ENCODE measurements around the gene ELMO3. TPM values are rescaled to one million over a fixed set of nuclear protein-coding genes. Genes with fewer than 3 reads are reported as not detected.

Gene ELMO3
- total RNA-seq, 1 donor, result 0.36 TPM

DNA sequence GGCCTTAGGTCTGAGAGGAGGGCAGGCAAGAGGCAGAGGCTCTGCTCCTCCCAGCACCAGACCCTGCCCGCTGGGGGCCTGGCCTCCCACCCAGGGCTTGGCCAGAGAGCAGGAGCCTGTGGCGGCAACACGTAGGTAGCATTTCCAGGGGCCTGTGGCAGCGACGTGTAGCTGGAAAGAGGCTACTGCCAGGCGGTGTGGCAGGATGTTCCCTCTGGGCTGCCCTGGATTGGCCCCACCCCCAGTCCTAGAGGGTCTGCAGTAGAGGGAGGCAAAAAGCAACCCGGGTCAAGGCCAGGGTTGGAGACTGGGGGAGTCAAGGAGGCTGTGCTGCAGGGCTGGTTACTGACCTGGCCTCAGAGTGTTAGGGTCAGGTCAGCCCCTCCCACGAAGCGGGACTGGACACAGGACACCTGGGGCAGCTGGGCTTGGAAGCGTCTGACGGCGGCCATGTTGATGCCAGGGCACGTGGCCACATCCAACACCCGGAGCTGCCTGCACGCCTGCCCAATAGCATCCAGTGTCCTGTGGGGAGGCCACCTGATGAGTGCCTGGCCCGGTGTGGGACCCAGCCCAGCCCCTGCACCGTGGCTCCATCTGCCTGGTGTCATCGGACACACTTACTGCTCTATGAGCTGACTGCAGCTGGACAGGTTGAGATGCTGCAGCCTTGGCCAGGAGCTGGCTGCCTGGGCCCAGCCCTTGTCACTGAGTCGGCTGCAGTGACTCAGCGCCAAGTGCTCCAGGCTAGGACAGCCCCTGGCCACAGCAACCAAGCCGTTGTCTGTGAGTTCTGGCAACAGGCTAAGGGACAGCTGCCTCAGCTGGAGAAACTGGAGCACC is 8.5 kb downstream of the ELMO3 start:
- no peaks in the 10 kb centered on the region for H4K20me1 ChIP-seq (ENCODE audit: insufficient read depth, low read length)
- no peaks in the 10 kb centered on the region for H3K9me3 ChIP-seq (ENCODE audit: low read depth, low read length)
- H3K36me3 ChIP-seq (ENCODE audit: insufficient read depth, low read length), result peaks cover 5% of the 10 kb centered on the region
- H3K4me2 ChIP-seq (ENCODE audit: insufficient read depth, low read length), result no peak overlapping the region
- H3K4me3 ChIP-seq (ENCODE audit: insufficient read depth, low read length), result no peak overlapping the region
- no peak overlapping the region for H3K27ac ChIP-seq (ENCODE audit: low read depth, low read length)
- no peak overlapping the region for H2AFZ ChIP-seq (ENCODE audit: low read length)
- no peaks in the 10 kb centered on the region for H3K27me3 ChIP-seq (ENCODE audit: insufficient read depth, low read length)
- no peaks in the 10 kb centered on the region for H3K79me2 ChIP-seq (ENCODE audit: insufficient read depth, low read length)
- H3K4me1 ChIP-seq (ENCODE audit: insufficient read depth, low read length), result no peaks in the 10 kb centered on the region
- TF ChIP-seq, protein P1, sequence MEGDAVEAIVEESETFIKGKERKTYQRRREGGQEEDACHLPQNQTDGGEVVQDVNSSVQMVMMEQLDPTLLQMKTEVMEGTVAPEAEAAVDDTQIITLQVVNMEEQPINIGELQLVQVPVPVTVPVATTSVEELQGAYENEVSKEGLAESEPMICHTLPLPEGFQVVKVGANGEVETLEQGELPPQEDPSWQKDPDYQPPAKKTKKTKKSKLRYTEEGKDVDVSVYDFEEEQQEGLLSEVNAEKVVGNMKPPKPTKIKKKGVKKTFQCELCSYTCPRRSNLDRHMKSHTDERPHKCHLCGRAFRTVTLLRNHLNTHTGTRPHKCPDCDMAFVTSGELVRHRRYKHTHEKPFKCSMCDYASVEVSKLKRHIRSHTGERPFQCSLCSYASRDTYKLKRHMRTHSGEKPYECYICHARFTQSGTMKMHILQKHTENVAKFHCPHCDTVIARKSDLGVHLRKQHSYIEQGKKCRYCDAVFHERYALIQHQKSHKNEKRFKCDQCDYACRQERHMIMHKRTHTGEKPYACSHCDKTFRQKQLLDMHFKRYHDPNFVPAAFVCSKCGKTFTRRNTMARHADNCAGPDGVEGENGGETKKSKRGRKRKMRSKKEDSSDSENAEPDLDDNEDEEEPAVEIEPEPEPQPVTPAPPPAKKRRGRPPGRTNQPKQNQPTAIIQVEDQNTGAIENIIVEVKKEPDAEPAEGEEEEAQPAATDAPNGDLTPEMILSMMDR (IDR thresholded peaks at IDR 0.05; ENCODE audit: extremely low read depth, low read depth, low read length), result no peak
- DNase-seq (ENCODE audit: insufficient read length, low spot score, missing footprints), result peak; percentile 95

DNA sequence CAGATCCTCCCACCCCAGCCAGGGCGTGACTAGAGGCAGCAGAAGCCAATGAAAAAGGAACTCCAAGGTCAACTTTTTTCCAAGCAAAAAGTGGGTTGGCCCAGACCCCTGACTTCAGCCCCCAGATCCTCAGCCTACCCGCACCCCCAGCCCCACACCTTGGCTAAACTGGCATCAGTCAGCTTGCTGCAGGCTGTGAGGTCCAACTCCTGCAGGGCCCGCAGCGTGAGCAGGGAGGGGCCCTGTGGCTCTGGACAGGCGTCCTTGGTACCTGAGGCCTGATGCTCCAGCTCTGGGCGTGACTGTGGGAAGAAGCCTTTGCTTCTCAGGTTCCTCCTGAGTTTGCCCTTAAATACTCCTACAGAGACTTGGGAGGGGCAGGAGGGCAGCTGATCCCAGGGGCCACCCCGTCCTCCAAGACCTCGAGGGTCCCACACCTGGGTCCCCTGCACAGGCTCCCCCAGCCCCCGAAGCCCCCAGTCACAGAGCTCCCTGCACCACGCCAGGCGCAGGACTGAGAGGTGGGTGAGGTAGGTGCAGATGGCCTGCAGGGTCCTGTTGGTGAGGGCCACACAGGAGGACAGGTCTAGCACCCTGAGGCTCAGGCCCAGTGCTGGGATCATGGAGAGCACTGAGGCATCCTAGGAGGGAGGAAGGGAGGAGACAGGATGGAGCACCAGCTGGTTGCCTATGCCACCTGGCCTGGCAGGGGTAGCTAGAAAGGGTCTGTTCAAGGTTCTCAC is 9.4 kb downstream of the ELMO3 start:
- H3K36me3 ChIP-seq (ENCODE audit: insufficient read depth, low read length), result no peaks in the 10 kb centered on the region
- H3K4me1 ChIP-seq (ENCODE audit: insufficient read depth, low read length), result no peaks in the 10 kb centered on the region
- DNase-seq (ENCODE audit: insufficient read length, low spot score, missing footprints), result no peak
- no peaks in the 10 kb centered on the region for H3K9me3 ChIP-seq (ENCODE audit: low read depth, low read length)
- no peak overlapping the region for H3K4me2 ChIP-seq (ENCODE audit: insufficient read depth, low read length)
- no peaks in the 10 kb centered on the region for H3K79me2 ChIP-seq (ENCODE audit: insufficient read depth, low read length)
- no peak overlapping the region for H2AFZ ChIP-seq (ENCODE audit: low read length)
- no peak overlapping the region for H3K4me3 ChIP-seq (ENCODE audit: insufficient read depth, low read length)
- no peak overlapping the region for H3K27ac ChIP-seq (ENCODE audit: low read depth, low read length)
- H3K27me3 ChIP-seq (ENCODE audit: insufficient read depth, low read length), result no peaks in the 10 kb centered on the region
- no peaks in the 10 kb centered on the region for H4K20me1 ChIP-seq (ENCODE audit: insufficient read depth, low read length)
- TF ChIP-seq, protein P1 (IDR thresholded peaks at IDR 0.05; ENCODE audit: extremely low read depth, low read depth, low read length), result no peak

GRCh38 chr16:67209565-67209964 is 10.6 kb downstream of the ELMO3 start:
- no peaks in the 10 kb centered on the region for H3K4me1 ChIP-seq (ENCODE audit: insufficient read depth, low read length)
- no peak for DNase-seq (ENCODE audit: insufficient read length, low spot score, missing footprints)
- no peak overlapping the region for H3K4me2 ChIP-seq (ENCODE audit: insufficient read depth, low read length)
- H4K20me1 ChIP-seq (ENCODE audit: insufficient read depth, low read length), result peaks cover 2% of the 10 kb centered on the region
- H2AFZ ChIP-seq (ENCODE audit: low read length), result no peak overlapping the region
- TF ChIP-seq, protein P1 (IDR thresholded peaks at IDR 0.05; ENCODE audit: extremely low read depth, low read depth, low read length), result no peak
- no peak overlapping the region for H3K27ac ChIP-seq (ENCODE audit: low read depth, low read length)
- H3K36me3 ChIP-seq (ENCODE audit: insufficient read depth, low read length), result no peaks in the 10 kb centered on the region
- H3K27me3 ChIP-seq (ENCODE audit: insufficient read depth, low read length), result no peaks in the 10 kb centered on the region
- no peaks in the 10 kb centered on the region for H3K9me3 ChIP-seq (ENCODE audit: low read depth, low read length)
- H3K4me3 ChIP-seq (ENCODE audit: insufficient read depth, low read length), result no peak overlapping the region
- no peaks in the 10 kb centered on the region for H3K79me2 ChIP-seq (ENCODE audit: insufficient read depth, low read length)
